ENCODE results near the gene THOC7. TPM values are rescaled to one million over a fixed set of nuclear protein-coding genes. Genes with fewer than 3 reads are reported as not detected.

THOC7 gene
- total RNA-seq, 3 donors from 2014 or later: 61.9 to 62.9 (median 62.2) TPM

DNA sequence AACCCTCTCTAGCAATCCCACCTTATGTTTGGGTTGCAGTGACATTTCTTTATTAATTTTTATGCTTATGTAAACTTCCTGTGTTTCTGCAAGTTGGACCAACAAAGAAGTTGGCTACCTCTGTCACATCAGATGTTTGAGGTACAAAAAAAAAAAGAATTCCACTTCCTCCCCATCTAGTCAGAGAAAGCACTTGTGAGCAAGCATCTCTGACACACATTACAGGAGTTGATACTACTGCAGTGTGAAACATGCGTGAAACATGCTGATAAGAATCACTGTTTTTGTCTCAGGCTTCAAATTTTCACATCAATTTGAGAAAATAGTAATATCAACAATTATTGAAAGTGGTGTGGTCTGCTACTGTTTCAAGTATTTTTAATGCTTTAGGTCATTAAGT, 47.3 kb upstream of the THOC7 start:
- TF ChIP-seq, protein P1, sequence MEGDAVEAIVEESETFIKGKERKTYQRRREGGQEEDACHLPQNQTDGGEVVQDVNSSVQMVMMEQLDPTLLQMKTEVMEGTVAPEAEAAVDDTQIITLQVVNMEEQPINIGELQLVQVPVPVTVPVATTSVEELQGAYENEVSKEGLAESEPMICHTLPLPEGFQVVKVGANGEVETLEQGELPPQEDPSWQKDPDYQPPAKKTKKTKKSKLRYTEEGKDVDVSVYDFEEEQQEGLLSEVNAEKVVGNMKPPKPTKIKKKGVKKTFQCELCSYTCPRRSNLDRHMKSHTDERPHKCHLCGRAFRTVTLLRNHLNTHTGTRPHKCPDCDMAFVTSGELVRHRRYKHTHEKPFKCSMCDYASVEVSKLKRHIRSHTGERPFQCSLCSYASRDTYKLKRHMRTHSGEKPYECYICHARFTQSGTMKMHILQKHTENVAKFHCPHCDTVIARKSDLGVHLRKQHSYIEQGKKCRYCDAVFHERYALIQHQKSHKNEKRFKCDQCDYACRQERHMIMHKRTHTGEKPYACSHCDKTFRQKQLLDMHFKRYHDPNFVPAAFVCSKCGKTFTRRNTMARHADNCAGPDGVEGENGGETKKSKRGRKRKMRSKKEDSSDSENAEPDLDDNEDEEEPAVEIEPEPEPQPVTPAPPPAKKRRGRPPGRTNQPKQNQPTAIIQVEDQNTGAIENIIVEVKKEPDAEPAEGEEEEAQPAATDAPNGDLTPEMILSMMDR (IDR thresholded peaks at IDR 0.05): no peak
- no peak for TF ChIP-seq POLR2A (IDR thresholded peaks at IDR 0.05)
- TF ChIP-seq POLR2AphosphoS5 (IDR thresholded peaks at IDR 0.05): no peak
- peak overlapping the region in 2 of 3 donors; percentile 89 to 95 for H3K4me3 ChIP-seq
- DNase-seq (ENCODE audit: low spot score in 2 of 2): no peak
- H3K9me3 ChIP-seq: no peaks in the 10 kb centered on the region
- H3K27ac ChIP-seq: peak overlapping the region; percentile 99
- no peaks in the 10 kb centered on the region for H3K36me3 ChIP-seq
- H3K27me3 ChIP-seq: no peaks in the 10 kb centered on the region
- intact Hi-C loops (cut with DNase I; ENCODE audit: low total_unique reads): no loop called here
- H3K4me1 ChIP-seq: peaks cover 5 to 6% of the 10 kb centered on the region in 2 donors

GRCh38 chr3:63910001-63910400, 46.4 kb upstream of the THOC7 start:
- DNase-seq (ENCODE audit: low spot score in 2 of 2): no peak
- no peak overlapping the region for H3K4me3 ChIP-seq
- TF ChIP-seq POLR2AphosphoS5 (IDR thresholded peaks at IDR 0.05) (no peak), POLR2A (IDR thresholded peaks at IDR 0.05) (no peak)
- TF ChIP-seq, protein P1 (IDR thresholded peaks at IDR 0.05): no peak
- H3K4me1 ChIP-seq: peaks cover 5 to 6% of the 10 kb centered on the region in 2 donors
- H3K36me3 ChIP-seq: no peaks in the 10 kb centered on the region
- no peaks in the 10 kb centered on the region for H3K9me3 ChIP-seq
- H3K27ac ChIP-seq: no peak overlapping the region
- H3K27me3 ChIP-seq: no peaks in the 10 kb centered on the region
- intact Hi-C loops (cut with DNase I; ENCODE audit: low total_unique reads): no loop called here

- intact Hi-C loops (cut with DNase I; ENCODE audit: low total_unique reads): no loop called here
These were observed 45.8 kb upstream of the THOC7 start for GRCh38 chr3:63909431-63909830.

GRCh38 chr3:63908776-63909175, 45.2 kb upstream of the THOC7 start:
- no peaks in the 10 kb centered on the region for H3K36me3 ChIP-seq

More at GRCh38 chr3:63909431-63909830, 45.8 kb upstream of the THOC7 start:
- Histone ChIP-seq H3K36me3 (no peaks in the 10 kb centered on the region), H3K27ac (no peak overlapping the region), H3K4me1 (peaks cover 5 to 6% of the 10 kb centered on the region in 2 donors), H3K4me3 (no peak overlapping the region), H3K9me3 (no peaks in the 10 kb centered on the region), H3K27me3 (no peaks in the 10 kb centered on the region)
- TF ChIP-seq POLR2A (IDR thresholded peaks at IDR 0.05): no peak
- TF ChIP-seq POLR2AphosphoS5 (IDR thresholded peaks at IDR 0.05): no peak
- TF ChIP-seq, protein P1 (IDR thresholded peaks at IDR 0.05): no peak
- no peak for DNase-seq (ENCODE audit: low spot score in 2 of 2)

DNA sequence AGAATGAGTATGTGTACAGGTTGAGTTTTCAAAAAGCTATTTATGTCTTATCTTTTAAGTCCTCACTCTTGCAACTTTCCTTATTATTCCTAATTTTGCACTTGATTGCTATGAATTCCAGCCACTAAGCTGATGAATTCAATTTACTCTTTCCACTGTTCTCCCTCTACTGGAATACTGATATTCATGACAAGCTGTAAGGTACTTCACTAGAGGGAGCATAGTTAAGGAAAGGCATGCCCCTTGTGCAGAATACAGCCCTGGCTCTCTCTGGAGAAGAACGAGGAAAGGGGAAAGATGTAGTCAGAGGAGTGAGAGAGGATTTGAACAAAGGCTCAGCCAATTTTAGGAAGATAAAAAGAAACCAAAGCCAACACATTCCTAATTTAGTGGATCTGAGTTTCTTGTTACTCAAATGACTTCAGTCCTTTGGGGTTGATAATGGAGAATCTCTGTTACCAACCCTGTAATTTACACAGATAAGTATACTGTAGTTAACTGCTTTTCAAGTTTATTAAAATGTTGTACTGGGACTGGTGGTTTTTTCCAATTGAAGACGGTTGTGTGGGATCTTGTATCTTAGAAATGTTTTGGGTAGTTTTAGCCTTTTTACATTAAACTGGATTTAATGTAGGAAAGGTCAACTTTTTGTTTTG, 44.6 kb upstream of the THOC7 start:
- Histone ChIP-seq H3K36me3 (no peaks in the 10 kb centered on the region), H3K27me3 (no peaks in the 10 kb centered on the region), H3K4me3 (no peak overlapping the region), H3K4me1 (peaks cover 0 to 5% of the 10 kb centered on the region in 2 donors), H3K9me3 (no peaks in the 10 kb centered on the region), H3K27ac (no peak overlapping the region)
- intact Hi-C loops (cut with DNase I; ENCODE audit: low total_unique reads): no loop called here
- TF ChIP-seq POLR2AphosphoS5 (IDR thresholded peaks at IDR 0.05): no peak
- no peak for TF ChIP-seq POLR2A (IDR thresholded peaks at IDR 0.05)
- TF ChIP-seq, protein P1 (IDR thresholded peaks at IDR 0.05): no peak
- no peak for DNase-seq (ENCODE audit: low spot score in 2 of 2)

More at GRCh38 chr3:63908776-63909175, 45.2 kb upstream of the THOC7 start:
- peaks cover 3 to 5% of the 10 kb centered on the region in 2 donors for H3K4me1 ChIP-seq
- no peaks in the 10 kb centered on the region for H3K27me3 ChIP-seq
- no peak overlapping the region for H3K4me3 ChIP-seq
- intact Hi-C loops (cut with DNase I; ENCODE audit: low total_unique reads): no loop called here
- no peak overlapping the region for H3K27ac ChIP-seq
- TF ChIP-seq POLR2A (IDR thresholded peaks at IDR 0.05) (no peak), POLR2AphosphoS5 (IDR thresholded peaks at IDR 0.05) (no peak)
- TF ChIP-seq, protein P1 (IDR thresholded peaks at IDR 0.05): no peak
- no peaks in the 10 kb centered on the region for H3K9me3 ChIP-seq
- no peak for DNase-seq (ENCODE audit: low spot score in 2 of 2)
